Stimulated activated CD8-positive, alpha-beta memory T cell treated with anti-CD3 and anti-CD28 coated beads, Interleukin-15, amount 100 ng/mL, for 1 hour (primary cell): ENCODE results near the gene MID1.

Experiments
- DNase-seq: peaks from one replicate; pipeline ENCODE4 v3.0.0-alpha.2; 2020; ENCODE audit warnings: low read depth

Gene MID1

GRCh38 chrX:10576777-10577447 lies 43.5 kb downstream of the MID1 start:
- no peak for DNase-seq

- DNase-seq = no peak
Measured at GRCh38 chrX:10576186-10576585, 44.2 kb downstream of the MID1 start.

- DNase-seq = no peak
Measured at GRCh38 chrX:10574663-10575062, 45.7 kb downstream of the MID1 start.

GRCh38 chrX:10571260-10571659 lies 49.1 kb downstream of the MID1 start:
- DNase-seq = no peak

GRCh38 chrX:10570601-10571000 lies 49.8 kb downstream of the MID1 start:
- DNase-seq = no peak

- no peak for DNase-seq
Measured at GRCh38 chrX:10569946-10570345, 50.4 kb downstream of the MID1 start.

- DNase-seq = no peak
Measured at GRCh38 chrX:10568428-10568827, 52.0 kb downstream of the MID1 start.

- DNase-seq = no peak
Measured at GRCh38 chrX:10567136-10567535, 53.2 kb downstream of the MID1 start.

- no peak for DNase-seq
Measured at GRCh38 chrX:10566716-10567097, 53.7 kb downstream of the MID1 start.

- DNase-seq = no peak
Measured at GRCh38 chrX:10564484-10564883, 55.9 kb downstream of the MID1 start.

- DNase-seq = no peak
Measured at GRCh38 chrX:10557166-10557565, 63.2 kb downstream of the MID1 start.

GRCh38 chrX:10556405-10556804 lies 64.0 kb downstream of the MID1 start:
- no peak for DNase-seq

- DNase-seq = no peak
Measured at GRCh38 chrX:10555846-10556245, 64.5 kb downstream of the MID1 start.

GRCh38 chrX:10554612-10555270 lies 65.6 kb downstream of the MID1 start:
- no peak for DNase-seq

- DNase-seq = no peak
Measured at GRCh38 chrX:10549280-10549679, 71.1 kb downstream of the MID1 start.

GRCh38 chrX:10548688-10549087 lies 71.7 kb downstream of the MID1 start:
- DNase-seq = no peak

- no peak for DNase-seq
Measured at GRCh38 chrX:10545882-10546281, 74.5 kb downstream of the MID1 start.

- no peak for DNase-seq
Measured at GRCh38 chrX:10542586-10542985, 77.8 kb downstream of the MID1 start.

GRCh38 chrX:10538831-10539230 lies 81.6 kb downstream of the MID1 start:
- DNase-seq = no peak

- DNase-seq = no peak
Measured at GRCh38 chrX:10537308-10537707, 83.1 kb downstream of the MID1 start.

- no peak for DNase-seq
Measured at GRCh38 chrX:10536744-10537143, 83.6 kb downstream of the MID1 start.

- no peak for DNase-seq
Measured at GRCh38 chrX:10534611-10535010, 85.8 kb downstream of the MID1 start.

GRCh38 chrX:10533696-10534365 lies 86.6 kb downstream of the MID1 start:
- DNase-seq = no peak

GRCh38 chrX:10531927-10532326 lies 88.5 kb downstream of the MID1 start:
- no peak for DNase-seq
